Measurements from ENCODE around the gene LDB3. TPM values are rescaled to one million over a fixed set of nuclear protein-coding genes. Genes with fewer than 3 reads are reported as not detected.

The LDB3 gene
- total RNA-seq, 2 experiments from 2014 or later: 0.07 to 0.09 TPM

GRCh38 chr10:86690657-86691084 is 22.4 kb downstream of the LDB3 start:
- Mint-ChIP-seq H3K4me3 (no peak overlapping the region), H3K27ac (no peak overlapping the region), H3K27me3 (no peaks in the 10 kb centered on the region), H3K9me3 (no peaks in the 10 kb centered on the region), H3K36me3 (ENCODE audit: low read depth) (no peaks in the 10 kb centered on the region), H3K4me1 (ENCODE audit: low read depth) (peaks cover 4% of the 10 kb centered on the region)
- ChIA-PET CTCF (interaction anchor here (1.7 kb wide), 1 partner anchor 211 kb away, joined by 6 read pairs; no protein-coding TSS in a partner anchor), POLR2A (no interaction called here)
- intact Hi-C loops (cut with micrococcal nuclease): no loop called here
- TF ChIP-seq CTCF (IDR thresholded peaks at IDR 0.05): no peak
- DNase-seq (no peak), ATAC-seq (no peak)

- ATAC-seq (no peak), DNase-seq (no peak)
- no peaks in the 10 kb centered on the region for H3K27me3 Mint-ChIP-seq
- no peaks in the 10 kb centered on the region for H3K9me3 Mint-ChIP-seq
- ChIA-PET POLR2A (no interaction called here), CTCF (interaction anchor here (1.7 kb wide), 1 partner anchor 211 kb away, joined by 6 read pairs; no protein-coding TSS in a partner anchor)
- H3K36me3 Mint-ChIP-seq (ENCODE audit: low read depth): no peaks in the 10 kb centered on the region
- TF ChIP-seq CTCF (IDR thresholded peaks at IDR 0.05): no peak
- no peak overlapping the region for H3K27ac Mint-ChIP-seq
- intact Hi-C loops (cut with micrococcal nuclease): no loop called here
- no peak overlapping the region for H3K4me3 Mint-ChIP-seq
- peaks cover 4% of the 10 kb centered on the region for H3K4me1 Mint-ChIP-seq (ENCODE audit: low read depth)
These were observed 23.2 kb downstream of the LDB3 start for GRCh38 chr10:86691333-86692022.

GRCh38 chr10:86692023-86692514 is 23.8 kb downstream of the LDB3 start:
- intact Hi-C loops (cut with micrococcal nuclease): no loop called here
- Mint-ChIP-seq H3K36me3 (ENCODE audit: low read depth) (no peaks in the 10 kb centered on the region), H3K27me3 (no peaks in the 10 kb centered on the region), H3K27ac (no peak overlapping the region), H3K9me3 (no peaks in the 10 kb centered on the region), H3K4me3 (no peak overlapping the region), H3K4me1 (ENCODE audit: low read depth) (peaks cover 4% of the 10 kb centered on the region)
- DNase-seq (no peak), ATAC-seq (no peak)
- CTCF ChIA-PET: interaction anchor here (1.8 to 4.7 kb wide), 3 partner anchors 30 to 215 kb away, joined by 5 to 36 read pairs (median 11); no protein-coding TSS in a partner anchor
- POLR2A ChIA-PET: no interaction called here
- no peak for TF ChIP-seq CTCF (IDR thresholded peaks at IDR 0.05)

- TF ChIP-seq CTCF (IDR thresholded peaks at IDR 0.05): no peak
- ATAC-seq: no peak
- peaks cover 4% of the 10 kb centered on the region for H3K4me1 Mint-ChIP-seq (ENCODE audit: low read depth)
These were observed 24.4 kb downstream of the LDB3 start for GRCh38 chr10:86692664-86693063.

GRCh38 chr10:86693275-86693674 is 25.0 kb downstream of the LDB3 start:
- intact Hi-C loops (cut with micrococcal nuclease): no loop called here
- TF ChIP-seq CTCF (IDR thresholded peaks at IDR 0.05): no peak
- Mint-ChIP-seq H3K27ac (no peak overlapping the region), H3K27me3 (no peaks in the 10 kb centered on the region), H3K9me3 (no peaks in the 10 kb centered on the region), H3K4me3 (no peak overlapping the region), H3K36me3 (ENCODE audit: low read depth) (no peaks in the 10 kb centered on the region), H3K4me1 (ENCODE audit: low read depth) (peaks cover 4% of the 10 kb centered on the region)
- DNase-seq: no peak
- POLR2A ChIA-PET: no interaction called here
- CTCF ChIA-PET: interaction anchor here (0.6 to 4.7 kb wide), 19 partner anchors 9 to 393 kb away, joined by 3 to 36 read pairs (median 3); no protein-coding TSS in a partner anchor
- no peak for ATAC-seq

More at GRCh38 chr10:86692664-86693063, 24.4 kb downstream of the LDB3 start:
- Mint-ChIP-seq H3K9me3 (no peaks in the 10 kb centered on the region), H3K27ac (no peak overlapping the region), H3K36me3 (ENCODE audit: low read depth) (no peaks in the 10 kb centered on the region), H3K4me3 (no peak overlapping the region), H3K27me3 (no peaks in the 10 kb centered on the region)
- CTCF ChIA-PET: interaction anchor here (0.6 to 4.7 kb wide), 13 partner anchors 11 to 394 kb away, joined by 3 to 36 read pairs (median 3); no protein-coding TSS in a partner anchor
- intact Hi-C loops (cut with micrococcal nuclease): no loop called here
- no peak for DNase-seq
- POLR2A ChIA-PET: no interaction called here

All from activated CD8-positive, alpha-beta T cell treated with anti-CD3 and anti-CD28 coated beads for 36 hours (primary cell).